Mesenchymal stem cell (in vitro differentiated cells and primary cell): ENCODE results near the gene PTPN21. TPM values are rescaled to one million over a fixed set of nuclear protein-coding genes. Genes with fewer than 3 reads are reported as not detected.

Experiments used
- DNase-seq: peaks from one replicate; pipeline ENCODE4 v3.0.0-alpha.2; 2013
- H2AFZ ChIP-seq: one replicate; pipeline ENCODE4 v1.6.1; 2013; ENCODE audit warnings: low read depth, mild to moderate bottlenecking, control low read depth, inconsistent platforms, low read length, moderate library complexity
- H2AK5ac ChIP-seq: 2 replicates; pipeline ENCODE4 v1.6.1; 2013; ENCODE audit warnings: low read length, moderate library complexity, mild to moderate bottlenecking, inconsistent platforms; ENCODE audit not compliant: severe bottlenecking
- H2BK120ac ChIP-seq: one replicate; pipeline ENCODE4 v1.6.1; 2013; ENCODE audit warnings: low read depth, mild to moderate bottlenecking, inconsistent platforms, low read length, moderate library complexity
- H2BK12ac ChIP-seq, 2 experiments: one replicate each; pipeline ENCODE4 v1.6.1; 2013; ENCODE audit warnings: inconsistent platforms in 2 of 2, low read length in 2 of 2, mild to moderate bottlenecking in 2 of 2, moderate library complexity in 2 of 2, control low read depth in 1 of 2
- H2BK15ac ChIP-seq: one replicate; pipeline ENCODE4 v1.6.1; 2013; ENCODE audit warnings: mild to moderate bottlenecking, low read depth, inconsistent platforms; ENCODE audit not compliant: poor library complexity, severe bottlenecking
- H2BK5ac ChIP-seq: 2 replicates; pipeline ENCODE4 v1.6.1; 2013; ENCODE audit warnings: low read depth, mild to moderate bottlenecking, low read length, control low read depth, inconsistent platforms; ENCODE audit not compliant: poor library complexity, severe bottlenecking
- H3K14ac ChIP-seq, 2 experiments: one replicate each; pipeline ENCODE4 v1.6.1; 2013; ENCODE audit warnings: inconsistent platforms in 2 of 2, low read length in 2 of 2, control low read depth in 1 of 2, mild to moderate bottlenecking in 1 of 2, moderate library complexity in 1 of 2
- H3K18ac ChIP-seq, 2 experiments: one replicate each; pipeline ENCODE4 v1.6.1; 2013; ENCODE audit warnings: inconsistent platforms in 2 of 2, low read length in 2 of 2, control low read depth in 1 of 2, low read depth in 1 of 2, mild to moderate bottlenecking in 1 of 2
- H3K23ac ChIP-seq, 2 experiments: one replicate each; pipeline ENCODE4 v1.6.1; 2013; ENCODE audit warnings: inconsistent platforms in 2 of 2, low read length in 2 of 2, mild to moderate bottlenecking in 2 of 2, moderate library complexity in 2 of 2, control low read depth in 1 of 2
- H3K27ac ChIP-seq: 2 replicates; pipeline ENCODE4 v1.5.1; 2013; ENCODE audit warnings: mild to moderate bottlenecking, moderate library complexity, low read length, control low read depth, inconsistent platforms; ENCODE audit not compliant: poor library complexity, severe bottlenecking
- H3K27me3 ChIP-seq, 2 experiments: 2 replicates each; pipeline versions ENCODE4 v1.6.1 to v1.7.0; 2013; ENCODE audit warnings: low read length in 2 of 2, mild to moderate bottlenecking in 2 of 2, moderate library complexity in 2 of 2, control low read depth in 1 of 2, inconsistent platforms in 1 of 2; ENCODE audit not compliant: control insufficient read depth in 1 of 2, insufficient read depth in 1 of 2
- H3K36me3 ChIP-seq, 2 experiments: 2 replicates each; pipeline versions ENCODE4 v1.6.1 to v1.7.0; 2013; ENCODE audit warnings: low read length in 2 of 2, control low read depth in 1 of 2, inconsistent platforms in 1 of 2, low read depth in 1 of 2, mild to moderate bottlenecking in 1 of 2; ENCODE audit not compliant: insufficient read depth in 2 of 2, control insufficient read depth in 1 of 2
- H3K4ac ChIP-seq, 2 experiments: one replicate each; pipeline ENCODE4 v1.6.1; 2013; ENCODE audit warnings: inconsistent platforms in 2 of 2, low read length in 2 of 2, mild to moderate bottlenecking in 2 of 2, moderate library complexity in 2 of 2, control low read depth in 1 of 2, low read depth in 1 of 2
- H3K4me1 ChIP-seq: 2 replicates; pipeline ENCODE4 v1.6.1; 2013; ENCODE audit warnings: low read depth, low read length, control low read depth; ENCODE audit not compliant: control insufficient read depth, insufficient read depth
- H3K4me2 ChIP-seq: 2 replicates; pipeline ENCODE4 v1.6.1; 2013; ENCODE audit warnings: low read length, mild to moderate bottlenecking, inconsistent platforms; ENCODE audit not compliant: poor library complexity, severe bottlenecking
- H3K4me3 ChIP-seq, 2 experiments: 2 replicates each; pipeline versions ENCODE4 v1.5.1 to v1.7.0; 2013; ENCODE audit warnings: low read length in 2 of 2, mild to moderate bottlenecking in 2 of 2, control low read depth in 1 of 2, low read depth in 1 of 2; ENCODE audit not compliant: insufficient read depth in 1 of 2
- H3K79me1 ChIP-seq: replicated peaks from 2 replicates; pipeline ENCODE4 v1.6.1; 2013; ENCODE audit warnings: mild to moderate bottlenecking, control low read depth, low read length, inconsistent platforms; ENCODE audit not compliant: poor library complexity, severe bottlenecking
- H3K9ac ChIP-seq: 2 replicates; pipeline ENCODE4 v1.7.0; 2013; ENCODE audit warnings: mild to moderate bottlenecking, low read length, moderate library complexity
- H3K9me3 ChIP-seq: 2 replicates; pipeline ENCODE4 v1.7.0; 2013; ENCODE audit warnings: mild to moderate bottlenecking, low read length; ENCODE audit not compliant: control insufficient read depth
- H4K8ac ChIP-seq: one replicate; pipeline ENCODE4 v1.6.1; 2013; ENCODE audit warnings: inconsistent platforms, mild to moderate bottlenecking, low read length, moderate library complexity
- H4K91ac ChIP-seq: one replicate; pipeline ENCODE4 v1.6.1; 2013; ENCODE audit warnings: mild to moderate bottlenecking, low read length, inconsistent platforms
- WGBS: methylation state at CpG from one replicate; pipeline ENCODE4 v1.1.7; 2013; ENCODE audit warnings: mixed read lengths; 5-methylcytosine and 5-hydroxymethylcytosine counted together
- polyA plus RNA-seq, 2 experiments: library from polyadenylated mRNA; stranded (reverse); fragments of 200-250 nt; gene quantifications; one replicate each; pipeline ENCODE4 v1.2.3, GENCODE V29; 2013

The PTPN21 gene
- polyA plus RNA-seq (2013, experiment 1 of 2), result 15.5 TPM
- 15.8 TPM for polyA plus RNA-seq (2013, experiment 2 of 2)

GRCh38 chr14:88554457-88555286 lies at the start of gene PTPN21:
TSS of gene PTPN21 (minus strand) at chr14:88555007. CDS start at chr14:88550417, 4,590 bp downstream.
- peak within 1 kb of the TSS; percentile 58 for H3K27ac ChIP-seq
- peaks cover 11% of the 10 kb centered on the region for H3K4me1 ChIP-seq
- peak within 1 kb of the TSS; percentile 86 to 95 for H3K4me3 ChIP-seq
- H3K9ac ChIP-seq, result peak within 1 kb of the TSS; percentile 96
- peak within 1 kb of the TSS in 1 of 2 experiments; percentile 22 for H2BK12ac ChIP-seq
- H3K18ac ChIP-seq, result peak within 1 kb of the TSS; percentile 65 to 95
- H3K9me3 ChIP-seq, result no peaks in the 10 kb centered on the region
- H3K23ac ChIP-seq, result peak within 1 kb of the TSS in 1 of 2 experiments; percentile 63
- peak within 1 kb of the TSS; percentile 92 for H4K91ac ChIP-seq
- peak within 1 kb of the TSS; percentile 50 to 85 for H3K14ac ChIP-seq
- H3K4me2 ChIP-seq, result peak within 1 kb of the TSS; percentile 82
- peak within 1 kb of the TSS; percentile 10 for H2AK5ac ChIP-seq
- H2BK5ac ChIP-seq, result peak within 1 kb of the TSS; percentile 76
- under 1% methylated on average over 78 of the region's 103 CpGs for WGBS
- H3K79me1 ChIP-seq, result peaks cover 18% of the 10 kb centered on the region
- peak within 1 kb of the TSS; percentile 91 for H2BK15ac ChIP-seq
- DNase-seq, result peak; percentile 77
- peak within 1 kb of the TSS; percentile 84 to 86 for H3K4ac ChIP-seq
- H2BK120ac ChIP-seq, result peak within 1 kb of the TSS; percentile 89
- H4K8ac ChIP-seq, result peak within 1 kb of the TSS; percentile 96
- H3K36me3 ChIP-seq, result peaks cover 0 to 18% of the 10 kb centered on the region in 2 experiments
- peak within 1 kb of the TSS; percentile 84 for H2AFZ ChIP-seq
- H3K27me3 ChIP-seq, result no peaks in the 10 kb centered on the region

- Histone ChIP-seq H3K14ac (no peak overlapping the region), H3K23ac (no peak overlapping the region), H3K79me1 (peaks cover 39% of the 10 kb centered on the region), H3K4me2 (no peak overlapping the region), H2BK5ac (no peak overlapping the region), H4K91ac (no peak overlapping the region), H2AFZ (no peak overlapping the region), H2BK15ac (no peak overlapping the region), H2BK120ac (no peak overlapping the region), H3K9ac (no peak overlapping the region), H3K9me3 (no peaks in the 10 kb centered on the region), H3K36me3 (peaks cover 49 to 97% of the 10 kb centered on the region in 2 experiments), H3K27me3 (no peaks in the 10 kb centered on the region), H3K27ac (no peak overlapping the region), H3K4ac (no peak overlapping the region), H3K4me1 (no peaks in the 10 kb centered on the region), H3K18ac (no peak overlapping the region), H4K8ac (no peak overlapping the region), H3K4me3 (no peak overlapping the region), H2AK5ac (no peak overlapping the region), H2BK12ac (no peak overlapping the region)
- no peak for DNase-seq
These were observed 49.4 kb upstream of the PTPN21 start for GRCh38 chr14:88604212-88604611.

- Histone ChIP-seq H3K27me3 (no peaks in the 10 kb centered on the region), H3K9me3 (no peaks in the 10 kb centered on the region), H3K23ac (no peak overlapping the region), H3K4ac (no peak overlapping the region), H3K4me2 (no peak overlapping the region), H2AFZ (no peak overlapping the region), H2BK5ac (no peak overlapping the region), H3K9ac (no peak overlapping the region), H2BK15ac (no peak overlapping the region), H4K8ac (no peak overlapping the region), H3K14ac (no peak overlapping the region), H3K4me1 (peaks cover 1% of the 10 kb centered on the region), H3K18ac (no peak overlapping the region), H3K36me3 (peaks cover 42 to 98% of the 10 kb centered on the region in 2 experiments), H2BK120ac (no peak overlapping the region), H2BK12ac (no peak overlapping the region), H3K4me3 (no peak overlapping the region), H2AK5ac (no peak overlapping the region), H3K27ac (no peak overlapping the region), H4K91ac (no peak overlapping the region), H3K79me1 (peaks cover 33% of the 10 kb centered on the region)
- DNase-seq, result no peak
- 93% methylated on average over 10 of the region's 10 CpGs for WGBS
These were observed 45.1 kb upstream of the PTPN21 start for GRCh38 chr14:88599761-88600439.

- H3K9me3 ChIP-seq, result no peaks in the 10 kb centered on the region
- peaks cover 40 to 98% of the 10 kb centered on the region in 2 experiments for H3K36me3 ChIP-seq
- no peak overlapping the region for H2BK15ac ChIP-seq
- no peak overlapping the region for H2BK5ac ChIP-seq
- H2AFZ ChIP-seq, result no peak overlapping the region
- peaks cover 33% of the 10 kb centered on the region for H3K79me1 ChIP-seq
- H2BK12ac ChIP-seq, result no peak overlapping the region
- no peak overlapping the region for H3K4me2 ChIP-seq
- no peak overlapping the region for H2BK120ac ChIP-seq
- H3K27me3 ChIP-seq, result no peaks in the 10 kb centered on the region
- no peak overlapping the region for H3K4ac ChIP-seq
- DNase-seq, result no peak
- no peak overlapping the region for H4K91ac ChIP-seq
- H3K23ac ChIP-seq, result no peak overlapping the region
- H3K4me1 ChIP-seq, result peaks cover 1% of the 10 kb centered on the region
- H3K18ac ChIP-seq, result no peak overlapping the region
- H3K4me3 ChIP-seq, result no peak overlapping the region
- 98% methylated on average over 8 of the region's 8 CpGs for WGBS
- no peak overlapping the region for H3K27ac ChIP-seq
- no peak overlapping the region for H4K8ac ChIP-seq
- H3K9ac ChIP-seq, result no peak overlapping the region
- no peak overlapping the region for H2AK5ac ChIP-seq
- H3K14ac ChIP-seq, result no peak overlapping the region
These were observed 44.5 kb upstream of the PTPN21 start for GRCh38 chr14:88599326-88599725.
